ENCODE data around the gene ARHGEF28. TPM values are rescaled to one million over a fixed set of nuclear protein-coding genes. Genes with fewer than 3 reads are reported as not detected.

Gene ARHGEF28
- total and polyA plus RNA-seq, 2 of the 4 experiments (the other 2 are of a cell fraction) = 3.6 to 16.0 TPM

- H2BK15ac ChIP-seq (ENCODE audit: low read depth, low read length) = no peak overlapping the region
- H3K27ac ChIP-seq (ENCODE audit: insufficient read depth, low read length) = no peak overlapping the region
- H3K9ac ChIP-seq (ENCODE audit: low read depth, low read length) = no peak overlapping the region
- DNase-seq = no peak
- peaks cover 22% of the 10 kb centered on the region for H3K27me3 ChIP-seq (ENCODE audit: control insufficient read depth, insufficient read depth, low read length)
- no peak overlapping the region for H2AFZ ChIP-seq (replicated peaks; ENCODE audit: low read length, poor library complexity)
- H2AK9ac ChIP-seq (replicated peaks; ENCODE audit: low read depth, low read length, poor library complexity) = no peak overlapping the region
- no peaks in the 10 kb centered on the region for H3K36me3 ChIP-seq (ENCODE audit: control insufficient read depth, insufficient read depth, low read length)
- no TSS peak for BruUV-seq (replicated peaks)
- H3K56ac ChIP-seq (ENCODE audit: extremely low read depth, insufficient read depth, low read length) = no peak overlapping the region
- no peaks in the 10 kb centered on the region for H3K79me1 ChIP-seq (ENCODE audit: low read depth in 1 of 2, low read length in 2 of 2)
- H3K4me3 ChIP-seq (ENCODE audit: insufficient read depth, low read depth, low read length) = no peak overlapping the region
- no peaks in the 10 kb centered on the region for H3K4me1 ChIP-seq (ENCODE audit: control insufficient read depth, insufficient read depth, low read length)
- H2AK5ac ChIP-seq (ENCODE audit: low read depth, low read length) = no peak overlapping the region
- H2BK120ac ChIP-seq (ENCODE audit: low read depth, low read length) = no peak overlapping the region
- POLR2A ChIA-PET (ENCODE audit: unreplicated experiment) = interaction anchor here (0.6 kb wide), 1 partner anchor 1649 kb away, joined by 3 read pairs; no protein-coding TSS in a partner anchor
- in situ Hi-C loops (cut with MboI; ENCODE audit: low sequenced_read_pairs) (no loop called here), intact Hi-C loops (cut with micrococcal nuclease) (no loop called here), dilution Hi-C loops (cut with HindIII; ENCODE audit: low sequenced_read_pairs, unreplicated experiment) (no loop called here)
- H3K9me1 ChIP-seq (ENCODE audit: insufficient read depth, low read length) = no peaks in the 10 kb centered on the region
- no peak overlapping the region for H3K18ac ChIP-seq (ENCODE audit: low read depth, low read length)
- no peak overlapping the region for H3K4me2 ChIP-seq (ENCODE audit: low read depth, low read length)
- H4K20me1 ChIP-seq (ENCODE audit: insufficient read depth, low read length) = no peaks in the 10 kb centered on the region
- CTCF ChIA-PET = no interaction called here
- TF ChIP-seq FOS (IDR thresholded peaks at IDR 0.05; ENCODE audit: low read depth, low read length) (no peak), MAFK (IDR thresholded peaks at IDR 0.05; ENCODE audit: low read depth, low read length) (no peak), RCOR1 (IDR thresholded peaks at IDR 0.05; ENCODE audit: insufficient replicate concordance, low read length) (no peak), RFX5 (IDR thresholded peaks at IDR 0.05; ENCODE audit: low read depth, low read length) (no peak), CTCF (conservative IDR thresholded peaks at IDR 0.05; ENCODE audit: low read depth, low read length) (no peak), USF2 (IDR thresholded peaks at IDR 0.05; ENCODE audit: low read depth, low read length) (no peak), ELK1 (IDR thresholded peaks at IDR 0.05; ENCODE audit: borderline replicate concordance, low read depth, low read length) (no peak), CHD1 (IDR thresholded peaks at IDR 0.05; ENCODE audit: low read depth, low read length) (no peak), MXI1 (IDR thresholded peaks at IDR 0.05; ENCODE audit: borderline replicate concordance, low read depth, low read length) (no peak), CEBPB (IDR thresholded peaks at IDR 0.05; ENCODE audit: low read depth, low read length) (no peak), POLR2A (IDR thresholded peaks at IDR 0.05; ENCODE audit: low read depth, low read length) (no peak)
- no peak overlapping the region for H3K23ac ChIP-seq (ENCODE audit: low read depth, low read length)
- no peak overlapping the region for H3K4ac ChIP-seq (ENCODE audit: low read depth, low read length)
- no peak overlapping the region for H2BK20ac ChIP-seq (ENCODE audit: low read depth, low read length)
- no peak for ATAC-seq (ENCODE audit: low read depth)
- no peak overlapping the region for H4K5ac ChIP-seq (ENCODE audit: low read depth, low read length)
- H4K8ac ChIP-seq (ENCODE audit: low read depth in 2 of 2, low read length in 2 of 2) = no peak overlapping the region
- no peaks in the 10 kb centered on the region for H3K9me3 ChIP-seq (ENCODE audit: control insufficient read depth, insufficient read depth, low read length)
- H3K14ac ChIP-seq (replicated peaks; ENCODE audit: low read depth, low read length) = no peak overlapping the region
- no CpG with 5 or more reads among the region's 2 CpGs for WGBS, 2 experiments (ENCODE audit: extremely low coverage in 2 of 2, insufficient read length in 1 of 2)
- H2BK5ac ChIP-seq (ENCODE audit: low read depth, low read length, poor library complexity, severe bottlenecking) = no peak overlapping the region
- H4K91ac ChIP-seq (ENCODE audit: insufficient read depth, low read depth, low read length) = no peak overlapping the region
Observed at GRCh38 chr5:73954381-73954780, 328.4 kb downstream of the ARHGEF28 start.
